Body of pancreas (tissue), 4 donors: ENCODE results near the gene ASCL5. TPM values are rescaled to one million over a fixed set of nuclear protein-coding genes. Genes with fewer than 3 reads are reported as not detected.

Experiments
- ATAC-seq: fragments of 150-250 bp; one replicate; pipeline ENCODE4 v1.9.1; 2016
- DNase-seq, 4 donors: peaks; one replicate each; pipeline ENCODE4 v3.0.0-alpha.2; 2019
- H3K27ac ChIP-seq, 4 donors: fragments of 200-600 bp; sonication (generic); 1 replicate in 3 of 4; 2 replicates in 1 of 4; pipeline versions ENCODE4 v1.5.1 to v1.6.1; 2016 to 2019; ENCODE audit warnings: mild to moderate bottlenecking in 1 of 4, mixed read lengths in 1 of 4, moderate library complexity in 1 of 4
- H3K27me3 ChIP-seq, 2 donors: fragments of 200-600 bp; sonication (generic); one replicate each; pipeline ENCODE4 v1.6.0; 2016; ENCODE audit warnings: mild to moderate bottlenecking in 1 of 2
- H3K36me3 ChIP-seq, 2 donors: fragments of 200-600 bp; sonication (generic); replicated peaks in 1 of 2; 2 replicates each; pipeline ENCODE4 v1.5.1; 2016; ENCODE audit warnings: low read depth in 2 of 2; ENCODE audit not compliant: insufficient read depth in 1 of 2
- H3K4me1 ChIP-seq: fragments of 200-600 bp; sonication (generic); one replicate; pipeline ENCODE4 v1.6.0; 2016
- H3K4me3 ChIP-seq, 2 donors: fragments of 200-600 bp; sonication (generic); 1 replicate in 1 of 2; 2 replicates in 1 of 2; pipeline ENCODE4 v1.5.1; 2016 to 2019
- H3K9me3 ChIP-seq, 3 donors: fragments of 200-600 bp; sonication (generic); 1 replicate in 2 of 3; 2 replicates in 1 of 3; pipeline ENCODE4 v1.5.1; 2016
- POLR2A ChIP-seq, 3 donors: fragments of 450-650 bp; IDR thresholded peaks; one replicate each; pipeline ENCODE4 v1.6.1; 2016; ENCODE audit warnings: antibody characterized with exemption in 3 of 3, mild to moderate bottlenecking in 2 of 3
- WGBS, 2 donors: methylation state at CpG; one replicate each; pipeline ENCODE4 v1.1.5; 2017; 5-methylcytosine and 5-hydroxymethylcytosine counted together
- intact Hi-C: fragments of 100-400 bp; cut with DNase I; formaldehyde crosslinking; loops from one replicate; pipeline ENCODE4 v1.15.1; 2023
- total RNA-seq, 2 donors: library from RNA; depleted of rRNA; stranded (reverse); fragments of >200 nt; gene quantifications; one replicate each; pipeline ENCODE4 v1.1.0, GENCODE V29; 2016
- TF ChIP-seq, protein P1 (sequence below), 7 experiments: fragments of 450-650 bp in 4 of 7; fragments of 200-600 bp in 3 of 7; sonication (generic) in 3 of 7; IDR thresholded peaks; one replicate each; pipeline ENCODE4 v1.5.1; 2016 to 2019; ENCODE audit warnings: antibody characterized with exemption in 7 of 7

Gene ASCL5
- total RNA-seq, 2 donors from 2014 or later, result 1.0 to 4.6 TPM

GRCh38 chr1:201154389-201155165 lies 27.6 kb upstream of the ASCL5 start, which contains the start of gene TMEM9:
TMEM9 (minus strand) TSS chr1:201154474; CDS start chr1:201153923, 551 bp downstream.
- Histone ChIP-seq H3K4me1 (peaks cover 21% of the 10 kb centered on the region), H3K4me3 (peak within 1 kb of the TSS; percentile 91 to 93), H3K27me3 (no peaks in the 10 kb centered on the region), H3K36me3 (peaks cover 0 to 5% of the 10 kb centered on the region in 2 donors), H3K9me3 (no peaks in the 10 kb centered on the region), H3K27ac (peak within 1 kb of the TSS; percentile 68 to 81 (median 72))
- 8 to 18% methylated on average over 16 to 31 of the region's 31 CpGs for WGBS, 2 donors
- ATAC-seq, result peak; percentile 97
- DNase-seq, result peak; percentile 97 to 99 (median 98)
- intact Hi-C loops, result no loop called here
- TF ChIP-seq, protein P1, sequence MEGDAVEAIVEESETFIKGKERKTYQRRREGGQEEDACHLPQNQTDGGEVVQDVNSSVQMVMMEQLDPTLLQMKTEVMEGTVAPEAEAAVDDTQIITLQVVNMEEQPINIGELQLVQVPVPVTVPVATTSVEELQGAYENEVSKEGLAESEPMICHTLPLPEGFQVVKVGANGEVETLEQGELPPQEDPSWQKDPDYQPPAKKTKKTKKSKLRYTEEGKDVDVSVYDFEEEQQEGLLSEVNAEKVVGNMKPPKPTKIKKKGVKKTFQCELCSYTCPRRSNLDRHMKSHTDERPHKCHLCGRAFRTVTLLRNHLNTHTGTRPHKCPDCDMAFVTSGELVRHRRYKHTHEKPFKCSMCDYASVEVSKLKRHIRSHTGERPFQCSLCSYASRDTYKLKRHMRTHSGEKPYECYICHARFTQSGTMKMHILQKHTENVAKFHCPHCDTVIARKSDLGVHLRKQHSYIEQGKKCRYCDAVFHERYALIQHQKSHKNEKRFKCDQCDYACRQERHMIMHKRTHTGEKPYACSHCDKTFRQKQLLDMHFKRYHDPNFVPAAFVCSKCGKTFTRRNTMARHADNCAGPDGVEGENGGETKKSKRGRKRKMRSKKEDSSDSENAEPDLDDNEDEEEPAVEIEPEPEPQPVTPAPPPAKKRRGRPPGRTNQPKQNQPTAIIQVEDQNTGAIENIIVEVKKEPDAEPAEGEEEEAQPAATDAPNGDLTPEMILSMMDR (IDR thresholded peaks at IDR 0.05), result peak in 1 of 7 experiments; percentile 10
- TF ChIP-seq POLR2A (IDR thresholded peaks at IDR 0.05), result peak; percentile 10 to 56 (median 47)

GRCh38 chr1:201153474-201154388 lies 26.7 kb upstream of the ASCL5 start:
- 2% methylated on average over 21 to 37 of the region's 37 CpGs for WGBS, 2 donors
- Histone ChIP-seq H3K36me3 (peaks cover under 1 to 5% of the 10 kb centered on the region in 2 donors), H3K27ac (peak overlapping the region; percentile 68 to 81 (median 72)), H3K9me3 (no peaks in the 10 kb centered on the region), H3K27me3 (no peaks in the 10 kb centered on the region), H3K4me3 (peak overlapping the region; percentile 91 to 93), H3K4me1 (peaks cover 22% of the 10 kb centered on the region)
- peak in 1 of 3 donors; percentile 42 for TF ChIP-seq POLR2A (IDR thresholded peaks at IDR 0.05)
- TF ChIP-seq, protein P1 (IDR thresholded peaks at IDR 0.05), result no peak
- intact Hi-C loops, result no loop called here
- DNase-seq, result no peak
- peak; percentile 76 for ATAC-seq

GRCh38 chr1:201149400-201149799 lies 22.4 kb upstream of the ASCL5 start:
- intact Hi-C loops, result loop anchor here (5.0 kb wide), 1 partner anchor 33 kb away; no protein-coding TSS in a partner anchor
- H3K27me3 ChIP-seq, result no peaks in the 10 kb centered on the region
- ATAC-seq (no peak), DNase-seq (peak in 3 of 4 donors; percentile 32 to 44 (median 32))
- H3K27ac ChIP-seq, result no peak overlapping the region
- H3K4me1 ChIP-seq, result peaks cover 18% of the 10 kb centered on the region
- no peak overlapping the region for H3K4me3 ChIP-seq
- TF ChIP-seq, protein P1 (IDR thresholded peaks at IDR 0.05), result peak in 6 of 7 experiments; percentile 24 to 65 (median 52)
- TF ChIP-seq POLR2A (IDR thresholded peaks at IDR 0.05), result no peak
- peaks cover 5 to 17% of the 10 kb centered on the region in 2 donors for H3K36me3 ChIP-seq
- H3K9me3 ChIP-seq, result no peaks in the 10 kb centered on the region
- WGBS, 2 donors, result 56 to 57% methylated on average over 4 of the region's 4 CpGs

GRCh38 chr1:201147396-201148015 lies 20.5 kb upstream of the ASCL5 start:
- intact Hi-C loops, result loop anchor here (5.0 kb wide), 1 partner anchor 35 kb away; no protein-coding TSS in a partner anchor
- WGBS, 2 donors, result 88% methylated on average over 12 of the region's 13 CpGs
- Histone ChIP-seq H3K36me3 (peaks cover 5 to 28% of the 10 kb centered on the region in 2 donors), H3K4me3 (no peak overlapping the region), H3K27ac (no peak overlapping the region), H3K9me3 (no peaks in the 10 kb centered on the region), H3K4me1 (peaks cover 6% of the 10 kb centered on the region), H3K27me3 (no peaks in the 10 kb centered on the region)
- no peak for DNase-seq
- TF ChIP-seq, protein P1 (IDR thresholded peaks at IDR 0.05), result no peak
- TF ChIP-seq POLR2A (IDR thresholded peaks at IDR 0.05), result no peak
- no peak for ATAC-seq
